ENCODE measurements around the gene LTBP1. TPM values are rescaled to one million over a fixed set of nuclear protein-coding genes. Genes with fewer than 3 reads are reported as not detected.

The LTBP1 gene
- total RNA-seq, 1 experiment from 2014 or later = 10.3 TPM

- H3K4me3 ChIP-seq = no peak overlapping the region
- no peaks in the 10 kb centered on the region for H3K36me3 ChIP-seq (ENCODE audit: low read depth)
- DNase-seq = no peak
- H3K4me1 ChIP-seq (replicated peaks; ENCODE audit: insufficient read depth) = peaks cover 57% of the 10 kb centered on the region
- no peaks in the 10 kb centered on the region for H3K27me3 ChIP-seq (ENCODE audit: insufficient read depth, low read depth)
- no peaks in the 10 kb centered on the region for H3K79me2 ChIP-seq (ENCODE audit: low read depth)
- intact Hi-C loops (cut with micrococcal nuclease; ENCODE audit: unreplicated experiment) = loop anchor here (5.0 kb wide), 1 partner anchor 37 kb away; no protein-coding TSS in a partner anchor
- no peaks in the 10 kb centered on the region for H4K20me1 ChIP-seq (ENCODE audit: insufficient read depth)
- no peak for TF ChIP-seq EZH2 (IDR thresholded peaks at IDR 0.05; ENCODE audit: low read depth)
- TF ChIP-seq, protein P1, sequence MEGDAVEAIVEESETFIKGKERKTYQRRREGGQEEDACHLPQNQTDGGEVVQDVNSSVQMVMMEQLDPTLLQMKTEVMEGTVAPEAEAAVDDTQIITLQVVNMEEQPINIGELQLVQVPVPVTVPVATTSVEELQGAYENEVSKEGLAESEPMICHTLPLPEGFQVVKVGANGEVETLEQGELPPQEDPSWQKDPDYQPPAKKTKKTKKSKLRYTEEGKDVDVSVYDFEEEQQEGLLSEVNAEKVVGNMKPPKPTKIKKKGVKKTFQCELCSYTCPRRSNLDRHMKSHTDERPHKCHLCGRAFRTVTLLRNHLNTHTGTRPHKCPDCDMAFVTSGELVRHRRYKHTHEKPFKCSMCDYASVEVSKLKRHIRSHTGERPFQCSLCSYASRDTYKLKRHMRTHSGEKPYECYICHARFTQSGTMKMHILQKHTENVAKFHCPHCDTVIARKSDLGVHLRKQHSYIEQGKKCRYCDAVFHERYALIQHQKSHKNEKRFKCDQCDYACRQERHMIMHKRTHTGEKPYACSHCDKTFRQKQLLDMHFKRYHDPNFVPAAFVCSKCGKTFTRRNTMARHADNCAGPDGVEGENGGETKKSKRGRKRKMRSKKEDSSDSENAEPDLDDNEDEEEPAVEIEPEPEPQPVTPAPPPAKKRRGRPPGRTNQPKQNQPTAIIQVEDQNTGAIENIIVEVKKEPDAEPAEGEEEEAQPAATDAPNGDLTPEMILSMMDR (conservative IDR thresholded peaks at IDR 0.05) = no peak
- H3K9me2 ChIP-seq (ENCODE audit: insufficient read depth) = no peaks in the 10 kb centered on the region
- ChIA-PET CTCF (no interaction called here), POLR2A (ENCODE audit: unreplicated experiment) (no interaction called here)
- no peak overlapping the region for H2AFZ ChIP-seq
- peak overlapping the region; percentile 12 for H3K4me2 ChIP-seq
- no peaks in the 10 kb centered on the region for H3K9me3 ChIP-seq (ENCODE audit: insufficient read depth, low read depth)
- BruUV-seq (replicated peaks) = no TSS peak
- H3K27ac ChIP-seq = no peak overlapping the region
- H3F3A ChIP-seq (ENCODE audit: insufficient read depth, low read depth) = peaks cover 22% of the 10 kb centered on the region
Observed at GRCh38 chr2:33014268-33014667, 67.5 kb downstream of the LTBP1 start.

GRCh38 chr2:33015421-33016142, 68.8 kb downstream of the LTBP1 start:
- intact Hi-C loops (cut with micrococcal nuclease; ENCODE audit: unreplicated experiment) = no loop called here
- Histone ChIP-seq H3K9me3 (ENCODE audit: insufficient read depth, low read depth) (no peaks in the 10 kb centered on the region), H3K27ac (peak overlapping the region; percentile 45), H4K20me1 (ENCODE audit: insufficient read depth) (no peaks in the 10 kb centered on the region), H3K4me3 (no peak overlapping the region), H2AFZ (no peak overlapping the region), H3K27me3 (ENCODE audit: insufficient read depth, low read depth) (no peaks in the 10 kb centered on the region), H3K9me2 (ENCODE audit: insufficient read depth) (no peaks in the 10 kb centered on the region), H3K79me2 (ENCODE audit: low read depth) (no peaks in the 10 kb centered on the region), H3K4me2 (peak overlapping the region; percentile 33), H3K36me3 (ENCODE audit: low read depth) (no peaks in the 10 kb centered on the region), H3F3A (ENCODE audit: insufficient read depth, low read depth) (peaks cover 22% of the 10 kb centered on the region), H3K4me1 (replicated peaks; ENCODE audit: insufficient read depth) (peaks cover 57% of the 10 kb centered on the region)
- no TSS peak for BruUV-seq (replicated peaks)
- TF ChIP-seq, protein P1 (conservative IDR thresholded peaks at IDR 0.05) = no peak
- no peak for TF ChIP-seq EZH2 (IDR thresholded peaks at IDR 0.05; ENCODE audit: low read depth)
- peak; percentile 29 to 82 for DNase-seq
- ChIA-PET POLR2A (ENCODE audit: unreplicated experiment) (no interaction called here), CTCF (interaction anchor here (0.6 kb wide), 1 partner anchor 241 kb away, joined by 7 read pairs; no protein-coding TSS in a partner anchor)

DNA sequence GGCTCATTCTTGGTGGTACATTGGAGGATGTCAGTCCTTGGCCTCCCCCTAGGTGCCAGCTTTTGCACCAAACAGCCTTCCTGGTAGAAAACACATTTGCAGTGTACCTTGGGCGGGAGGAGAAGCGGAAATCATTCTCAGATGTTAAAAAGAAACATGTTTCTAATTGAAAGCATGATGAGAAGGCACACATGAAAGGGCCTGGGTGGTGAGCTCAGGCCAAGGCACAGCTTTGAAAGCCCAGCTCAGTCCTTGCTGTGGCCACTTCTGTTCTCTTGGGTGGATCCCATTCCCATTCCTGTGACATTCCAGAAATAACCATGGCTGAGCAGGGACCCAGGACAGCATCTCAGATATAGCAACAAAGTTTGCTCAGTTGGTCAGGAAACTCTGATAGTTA, 71.5 kb downstream of the LTBP1 start:
- Histone ChIP-seq H2AFZ (no peak overlapping the region), H4K20me1 (ENCODE audit: insufficient read depth) (no peaks in the 10 kb centered on the region), H3K27ac (no peak overlapping the region), H3F3A (ENCODE audit: insufficient read depth, low read depth) (peaks cover 21% of the 10 kb centered on the region), H3K9me3 (ENCODE audit: insufficient read depth, low read depth) (no peaks in the 10 kb centered on the region), H3K4me2 (no peak overlapping the region), H3K4me1 (replicated peaks; ENCODE audit: insufficient read depth) (peaks cover 46% of the 10 kb centered on the region), H3K4me3 (no peak overlapping the region), H3K9me2 (ENCODE audit: insufficient read depth) (no peaks in the 10 kb centered on the region), H3K79me2 (ENCODE audit: low read depth) (no peaks in the 10 kb centered on the region), H3K36me3 (ENCODE audit: low read depth) (no peaks in the 10 kb centered on the region), H3K27me3 (ENCODE audit: insufficient read depth, low read depth) (no peaks in the 10 kb centered on the region)
- no TSS peak for BruUV-seq (replicated peaks)
- CTCF ChIA-PET = interaction anchor here (0.7 kb wide), 1 partner anchor 245 kb away, joined by 10 read pairs; no protein-coding TSS in a partner anchor
- intact Hi-C loops (cut with micrococcal nuclease; ENCODE audit: unreplicated experiment) = no loop called here
- DNase-seq = no peak
- TF ChIP-seq EZH2 (IDR thresholded peaks at IDR 0.05; ENCODE audit: low read depth) = no peak
- TF ChIP-seq, protein P1 (conservative IDR thresholded peaks at IDR 0.05) = no peak
- POLR2A ChIA-PET (ENCODE audit: unreplicated experiment) = interaction anchor here (0.6 kb wide), 1 partner anchor 345 kb away, joined by 3 read pairs; no protein-coding TSS in a partner anchor
